Epidermal melanocyte (primary cell): ENCODE data around the gene MAP3K1.
"Not testable (repeated sequence)": the region's sequence is repeated elsewhere in the genome, so short reads cannot be mapped to it uniquely, and the experiment has no call there.

Source experiments
- DNase-seq: peaks from one replicate; pipeline ENCODE4 v3.0.0; 2011; ENCODE audit warnings: low spot score; ENCODE audit not compliant: insufficient read length

The MAP3K1 gene

DNA sequence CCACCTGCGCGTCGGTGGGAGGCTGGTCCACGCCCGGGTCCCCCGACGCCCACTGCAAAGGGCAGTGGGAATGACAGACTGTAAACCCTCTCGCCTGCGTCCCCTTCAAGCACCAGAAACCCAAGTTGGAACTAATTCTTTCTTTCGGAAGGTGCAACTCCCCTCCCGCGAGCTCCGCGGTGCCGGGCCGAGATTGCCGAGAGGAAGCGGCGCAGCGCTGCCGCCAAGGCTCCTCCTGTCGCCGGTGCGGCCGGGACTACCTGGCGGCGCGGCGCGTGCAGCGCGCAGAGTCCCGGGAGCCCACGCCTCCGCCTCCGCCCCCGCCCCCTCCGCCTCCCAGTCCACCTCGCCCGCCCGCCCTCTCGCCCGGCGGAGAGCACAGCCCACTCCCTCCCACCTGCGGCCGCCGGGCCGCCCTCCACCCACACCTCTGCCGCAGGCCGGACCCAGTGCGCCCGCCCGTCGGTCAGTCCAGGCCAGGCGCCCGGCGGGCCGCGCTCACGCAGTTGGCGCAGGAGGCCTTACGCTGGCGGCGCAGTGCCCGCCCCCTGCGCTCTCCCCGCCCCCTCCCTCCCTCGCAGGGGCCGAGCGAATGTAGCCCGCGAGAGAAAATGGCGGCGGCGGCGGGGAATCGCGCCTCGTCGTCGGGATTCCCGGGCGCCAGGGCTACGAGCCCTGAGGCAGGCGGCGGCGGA lies at the start of gene MAP3K1:
MAP3K1 (plus strand) TSS at position 587 of the 695 bp plus-strand sequence; CDS start at position 612, 25 bp downstream.
- peak; percentile 79 for DNase-seq

DNA sequence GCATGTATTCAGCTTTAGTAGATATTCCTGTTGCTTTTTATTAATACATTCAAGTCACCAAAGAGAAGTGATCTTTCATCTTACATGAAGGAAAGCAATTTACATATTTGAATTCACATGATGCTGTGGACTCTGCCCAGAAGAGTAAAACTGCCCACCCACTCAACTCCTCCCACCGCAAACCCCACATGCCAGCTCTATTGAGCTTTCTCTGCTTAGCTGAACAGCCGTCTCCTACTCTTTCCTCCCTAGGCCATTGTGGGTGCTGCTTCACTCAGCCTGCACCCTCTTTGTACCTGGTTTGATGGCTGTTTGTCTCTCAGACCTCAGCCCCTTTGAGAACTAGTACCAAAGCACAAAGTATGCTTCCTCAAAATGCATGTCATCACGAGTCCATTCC lies 48.4 kb upstream of the MAP3K1 start:
- no peak for DNase-seq

GRCh38 chr5:56769875-56770604 lies 45.3 kb upstream of the MAP3K1 start:
- no peak for DNase-seq

GRCh38 chr5:56772767-56773166 lies 42.6 kb upstream of the MAP3K1 start:
- DNase-seq: no peak

GRCh38 chr5:56774957-56775356 lies 40.4 kb upstream of the MAP3K1 start:
- no peak for DNase-seq

DNA sequence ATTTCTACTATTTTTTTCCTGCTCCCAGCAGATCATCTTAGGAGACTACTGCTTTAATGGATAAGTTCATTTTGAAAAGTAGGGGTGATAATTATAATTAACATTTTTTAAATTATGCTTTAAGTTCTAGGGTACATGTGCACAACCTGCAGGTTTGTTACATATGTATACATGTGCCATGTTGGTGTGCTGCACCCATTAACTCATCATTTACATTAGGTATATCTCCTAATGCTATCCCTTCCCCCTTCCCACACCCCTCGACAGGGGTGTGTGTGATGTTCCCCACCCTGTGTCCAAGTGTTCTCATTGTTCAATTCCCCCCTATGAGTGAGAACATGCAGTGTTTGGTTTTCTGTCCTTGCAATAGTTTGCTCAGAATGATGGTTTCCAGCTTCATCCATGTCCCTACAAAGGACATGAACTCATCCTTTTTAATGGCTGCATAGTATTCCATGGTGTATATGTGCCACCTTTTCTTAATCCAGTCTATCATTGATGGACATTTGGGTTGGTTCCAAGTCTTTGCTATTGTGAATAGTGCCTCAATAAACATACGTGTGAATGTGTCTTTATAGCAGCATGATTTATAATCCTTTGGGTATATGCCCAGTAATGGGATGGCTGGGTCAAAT lies 39.0 kb upstream of the MAP3K1 start:
- not testable (repeated sequence) for DNase-seq

DNA sequence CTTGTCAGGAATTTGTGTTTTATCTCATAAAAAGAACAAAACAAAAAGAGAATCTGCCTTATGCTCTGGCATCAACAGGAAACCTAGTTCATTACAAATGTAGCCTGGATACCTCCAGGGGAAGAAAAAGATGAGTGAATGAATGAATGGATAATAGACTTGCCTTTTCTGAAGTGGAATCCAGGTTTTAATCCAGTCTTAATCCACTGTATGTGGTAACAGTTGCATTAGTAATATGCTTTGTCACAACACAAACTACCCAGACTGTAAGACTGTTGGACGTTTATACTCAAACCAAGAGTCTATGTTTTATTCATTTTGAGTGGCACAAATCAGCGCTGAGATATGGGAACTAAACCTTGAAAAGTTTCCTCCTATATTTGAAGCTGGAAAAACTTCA lies 32.1 kb upstream of the MAP3K1 start:
- DNase-seq: no peak

GRCh38 chr5:56786346-56786745 lies 29.0 kb upstream of the MAP3K1 start:
- DNase-seq: no peak

- DNase-seq: no peak
Measured at GRCh38 chr5:56791396-56791795, 24.0 kb upstream of the MAP3K1 start.

DNA sequence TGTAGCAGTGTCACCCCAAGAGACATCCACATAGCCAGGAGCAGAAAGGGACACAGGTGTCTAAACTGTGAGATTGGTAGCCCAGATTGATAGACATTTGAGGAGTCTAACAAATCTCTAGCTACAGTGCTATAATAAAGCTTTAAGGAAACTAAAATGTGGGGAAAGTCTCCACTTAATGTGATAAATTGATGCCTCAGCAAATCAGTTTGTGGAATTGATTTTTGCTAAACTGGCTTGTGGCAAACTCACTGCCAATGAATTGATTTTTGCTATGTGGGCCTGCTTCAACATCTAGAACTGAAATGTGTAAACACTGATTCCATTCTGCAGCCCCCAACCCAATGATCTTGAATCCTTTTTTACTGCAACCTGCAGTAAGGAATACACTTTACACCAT lies 16.8 kb upstream of the MAP3K1 start:
- no peak for DNase-seq

GRCh38 chr5:56800186-56800585 lies 15.2 kb upstream of the MAP3K1 start:
- DNase-seq: no peak

DNA sequence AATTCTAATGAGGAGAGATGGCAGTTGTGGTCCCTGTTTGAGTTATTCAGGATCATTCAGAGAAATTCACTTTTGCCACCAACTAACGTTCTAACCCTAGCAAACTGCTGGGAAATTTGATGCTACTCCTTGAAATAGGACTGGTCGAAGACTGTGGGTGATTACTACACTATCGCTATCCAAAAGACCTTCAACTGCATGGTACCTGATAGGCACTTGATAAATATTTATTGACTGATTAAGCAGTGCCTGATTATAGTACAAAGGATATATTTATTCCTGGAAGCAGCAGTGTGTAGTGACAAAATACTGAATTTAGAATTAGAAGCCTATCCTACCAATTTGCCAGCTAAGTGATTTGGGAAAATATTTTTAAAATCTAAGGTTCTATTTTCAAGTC lies 14.1 kb upstream of the MAP3K1 start:
- no peak for DNase-seq

- DNase-seq: no peak
Measured at GRCh38 chr5:56802205-56802604, 13.1 kb upstream of the MAP3K1 start.

DNA sequence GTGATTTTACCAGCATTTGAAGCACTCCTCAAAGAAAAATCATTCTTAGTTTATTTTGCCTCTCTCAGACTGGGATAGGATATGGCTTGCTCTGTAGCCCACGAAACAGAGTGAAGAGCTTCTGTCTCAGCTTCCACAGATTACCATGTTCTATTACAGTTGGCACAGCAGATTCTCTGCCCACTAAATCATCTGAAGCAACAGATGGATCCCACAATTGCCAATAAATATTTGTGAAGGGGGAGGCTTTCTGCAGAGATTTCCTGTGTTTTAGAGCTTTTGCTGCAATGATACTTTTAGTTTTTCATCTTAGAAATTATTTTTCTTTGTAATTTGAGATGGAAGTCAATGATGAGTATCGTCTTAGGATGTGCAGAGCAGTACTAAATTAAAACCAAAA lies 12.3 kb upstream of the MAP3K1 start:
- no peak for DNase-seq

GRCh38 chr5:56803894-56804293 lies 11.5 kb upstream of the MAP3K1 start:
- DNase-seq: no peak

DNA sequence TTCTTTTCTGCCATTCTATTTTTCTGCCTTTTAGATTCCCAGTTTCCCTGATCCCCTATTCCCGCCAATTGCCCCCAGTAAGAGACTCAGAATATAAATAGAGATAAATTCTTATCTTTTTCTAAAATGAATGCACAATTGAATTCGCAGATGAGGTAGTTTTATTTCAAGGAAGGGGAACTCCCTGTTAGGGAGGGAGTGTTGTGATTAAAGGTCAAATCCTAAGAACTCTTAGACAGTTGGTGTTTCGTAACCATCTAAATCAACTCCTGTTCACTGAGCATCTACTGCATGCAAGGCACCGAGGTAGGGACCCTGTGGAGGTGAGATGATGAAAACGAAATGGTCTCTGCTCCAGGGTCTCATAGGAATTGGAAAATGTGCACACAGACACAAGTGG lies 7.7 kb upstream of the MAP3K1 start:
- no peak for DNase-seq

- no peak for DNase-seq
Measured at GRCh38 chr5:56808211-56808610, 7.1 kb upstream of the MAP3K1 start.

DNA sequence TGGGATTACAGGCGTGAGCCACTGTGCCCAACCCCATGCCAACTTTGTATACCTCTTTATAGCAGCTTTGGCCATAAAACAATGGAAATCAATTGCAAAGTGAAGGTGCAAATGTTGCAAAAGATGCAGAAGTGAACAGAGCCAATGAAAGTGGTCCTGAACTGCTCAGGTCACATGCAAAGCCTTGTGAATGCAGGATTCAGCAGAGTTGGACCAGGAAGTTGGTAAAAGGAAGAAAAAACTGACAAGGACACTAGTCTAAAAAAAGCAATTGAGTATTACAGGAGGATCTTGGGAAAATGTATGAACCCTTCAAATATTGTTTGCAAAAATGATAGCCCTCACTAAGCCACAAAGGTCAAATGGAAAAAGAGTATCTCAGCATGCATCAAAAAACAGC lies 4.5 kb upstream of the MAP3K1 start:
- DNase-seq: no peak

DNA sequence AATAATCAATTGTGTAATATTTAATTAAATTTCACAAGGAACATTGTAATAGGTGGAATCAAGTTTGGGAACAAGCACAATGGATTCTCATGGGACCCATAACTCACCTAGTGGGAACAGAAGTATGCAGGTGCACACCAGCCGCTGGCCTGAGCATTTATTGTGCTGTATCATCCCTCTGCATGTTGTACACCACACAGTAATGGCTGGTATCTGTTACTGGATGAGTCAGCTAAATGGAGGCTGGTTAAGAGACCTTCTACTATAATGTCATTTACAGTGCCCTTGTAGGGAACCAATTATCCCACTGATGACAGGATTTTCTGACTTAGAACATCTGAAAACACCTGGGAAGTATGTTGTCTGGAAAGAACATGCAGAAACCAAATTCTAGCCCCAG lies 3.2 kb upstream of the MAP3K1 start:
- DNase-seq: no peak

DNA sequence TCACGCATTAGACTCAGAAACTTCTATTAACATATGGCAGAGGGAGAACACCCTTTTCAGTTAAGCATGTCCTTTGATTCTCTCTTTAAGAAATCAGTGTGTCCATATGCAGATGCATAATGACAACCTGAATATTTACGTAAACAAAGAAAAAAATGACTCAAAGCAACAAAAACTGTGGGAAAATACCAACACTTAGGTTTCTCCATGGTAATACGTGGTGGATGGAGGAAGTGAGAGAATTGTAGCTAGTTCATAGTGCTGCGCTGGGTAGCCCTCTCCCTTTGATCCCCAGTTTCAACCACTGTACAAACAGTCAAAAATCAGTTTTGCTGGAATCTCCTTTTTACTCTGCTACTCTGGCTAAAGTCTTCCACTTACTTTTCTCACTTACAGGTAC lies 2.0 kb upstream of the MAP3K1 start:
- no peak for DNase-seq

GRCh38 chr5:56814361-56814962 lies 887 bp upstream of the MAP3K1 start:
- DNase-seq: no peak
